Measurements from ENCODE around the gene MRPL24.

Gene MRPL24

GRCh38 chr1:156700736-156701531 is 40.0 kb downstream of the MRPL24 start:
- no peak for DNase-seq (ENCODE audit: low read depth)
- no peak for TF ChIP-seq CTCF (IDR thresholded peaks at IDR 0.05; ENCODE audit: insufficient read depth, low read depth, low read length, missing control alignments)

GRCh38 chr1:156698995-156699394 is 41.9 kb downstream of the MRPL24 start:
- DNase-seq (ENCODE audit: low read depth): no peak
- H3K4me3 ChIP-seq (ENCODE audit: low read depth, low read length): no peak overlapping the region
- TF ChIP-seq CTCF (IDR thresholded peaks at IDR 0.05; ENCODE audit: insufficient read depth, low read depth, low read length, missing control alignments): no peak

More at GRCh38 chr1:156700736-156701531, 40.0 kb downstream of the MRPL24 start:
- H3K4me3 ChIP-seq (ENCODE audit: low read depth, low read length): no peak overlapping the region

- H3K4me3 ChIP-seq (ENCODE audit: low read depth, low read length): no peak overlapping the region
- no peak for DNase-seq (ENCODE audit: low read depth)
- no peak for TF ChIP-seq CTCF (IDR thresholded peaks at IDR 0.05; ENCODE audit: insufficient read depth, low read depth, low read length, missing control alignments)
Observed at GRCh38 chr1:156697481-156697880, 43.4 kb downstream of the MRPL24 start.

- no peak for TF ChIP-seq CTCF (IDR thresholded peaks at IDR 0.05; ENCODE audit: insufficient read depth, low read depth, low read length, missing control alignments)
- no peak for DNase-seq (ENCODE audit: low read depth)
- H3K4me3 ChIP-seq (ENCODE audit: low read depth, low read length): no peak overlapping the region
Observed at GRCh38 chr1:156696755-156697154, 44.1 kb downstream of the MRPL24 start.

- DNase-seq (ENCODE audit: low read depth): no peak
Observed at GRCh38 chr1:156694690-156694962, 46.3 kb downstream of the MRPL24 start.

GRCh38 chr1:156693848-156694689 is 46.8 kb downstream of the MRPL24 start:
- no peak for TF ChIP-seq CTCF (IDR thresholded peaks at IDR 0.05; ENCODE audit: insufficient read depth, low read depth, low read length, missing control alignments)
- H3K4me3 ChIP-seq (ENCODE audit: low read depth, low read length): no peak overlapping the region
- no peak for DNase-seq (ENCODE audit: low read depth)

More at GRCh38 chr1:156694690-156694962, 46.3 kb downstream of the MRPL24 start:
- H3K4me3 ChIP-seq (ENCODE audit: low read depth, low read length): no peak overlapping the region
- TF ChIP-seq CTCF (IDR thresholded peaks at IDR 0.05; ENCODE audit: insufficient read depth, low read depth, low read length, missing control alignments): no peak
